ENCODE measurements around the gene ZKSCAN1.

The ZKSCAN1 gene

DNA sequence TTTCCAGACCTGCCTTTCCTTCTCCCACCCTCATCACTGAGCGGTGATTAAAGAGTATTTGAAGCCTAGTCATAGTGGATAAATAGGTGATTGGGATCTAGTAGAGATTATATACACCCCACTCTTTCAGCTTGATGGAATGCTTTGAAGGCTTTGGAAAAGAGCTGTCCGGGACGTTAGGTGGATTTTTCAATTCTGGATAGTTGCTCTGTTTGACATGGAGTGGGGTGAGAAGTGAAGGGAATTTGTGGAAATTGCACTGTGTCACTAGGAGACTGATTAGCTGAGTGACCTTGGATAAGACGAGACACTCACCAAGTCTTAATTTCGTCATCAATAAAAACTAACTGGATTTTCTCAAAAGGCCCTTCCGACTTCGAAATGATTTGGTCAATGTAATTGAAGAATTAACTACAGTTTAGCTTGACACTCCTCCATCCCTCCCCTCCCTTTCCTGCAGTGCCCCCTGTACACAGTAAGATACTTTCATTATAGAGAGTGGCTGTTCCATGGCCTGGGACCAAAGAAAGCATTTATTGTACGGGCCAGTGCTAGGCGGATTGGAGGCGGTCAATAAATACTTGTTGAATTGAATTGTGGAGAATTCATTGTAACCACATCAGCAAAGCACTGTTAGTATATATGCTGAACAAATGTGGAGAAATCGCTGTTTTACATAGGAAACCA lies 962 bp downstream of the ZKSCAN1 start:
- TF ChIP-seq, protein P1, sequence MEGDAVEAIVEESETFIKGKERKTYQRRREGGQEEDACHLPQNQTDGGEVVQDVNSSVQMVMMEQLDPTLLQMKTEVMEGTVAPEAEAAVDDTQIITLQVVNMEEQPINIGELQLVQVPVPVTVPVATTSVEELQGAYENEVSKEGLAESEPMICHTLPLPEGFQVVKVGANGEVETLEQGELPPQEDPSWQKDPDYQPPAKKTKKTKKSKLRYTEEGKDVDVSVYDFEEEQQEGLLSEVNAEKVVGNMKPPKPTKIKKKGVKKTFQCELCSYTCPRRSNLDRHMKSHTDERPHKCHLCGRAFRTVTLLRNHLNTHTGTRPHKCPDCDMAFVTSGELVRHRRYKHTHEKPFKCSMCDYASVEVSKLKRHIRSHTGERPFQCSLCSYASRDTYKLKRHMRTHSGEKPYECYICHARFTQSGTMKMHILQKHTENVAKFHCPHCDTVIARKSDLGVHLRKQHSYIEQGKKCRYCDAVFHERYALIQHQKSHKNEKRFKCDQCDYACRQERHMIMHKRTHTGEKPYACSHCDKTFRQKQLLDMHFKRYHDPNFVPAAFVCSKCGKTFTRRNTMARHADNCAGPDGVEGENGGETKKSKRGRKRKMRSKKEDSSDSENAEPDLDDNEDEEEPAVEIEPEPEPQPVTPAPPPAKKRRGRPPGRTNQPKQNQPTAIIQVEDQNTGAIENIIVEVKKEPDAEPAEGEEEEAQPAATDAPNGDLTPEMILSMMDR (IDR thresholded peaks at IDR 0.05; ENCODE audit: insufficient read depth, low read depth, low read length, missing control alignments), result no peak
- no peak for DNase-seq (ENCODE audit: low read depth)
- peak overlapping the region; percentile 68 for H3K4me3 ChIP-seq (ENCODE audit: low read depth, low read length)

DNA sequence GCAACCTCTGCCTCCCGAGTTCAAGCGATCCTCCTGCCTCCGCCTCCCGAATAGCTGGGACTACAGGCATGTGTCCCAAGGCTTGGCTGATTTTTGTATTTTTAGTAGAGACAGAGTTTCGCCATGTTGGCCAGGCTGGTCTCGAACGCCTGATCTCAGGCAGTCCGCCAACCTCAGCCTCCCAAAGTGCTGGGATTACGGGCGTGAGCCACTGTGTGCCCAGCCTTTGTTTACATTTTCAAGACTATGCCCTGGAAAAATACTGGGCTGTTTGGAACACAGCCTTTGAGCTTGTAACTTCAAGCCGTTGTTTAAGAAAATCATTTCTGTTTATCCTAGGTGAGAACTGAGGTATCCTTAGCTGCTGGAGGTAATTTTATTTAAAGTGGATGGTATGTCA lies 1.9 kb downstream of the ZKSCAN1 start:
- H3K4me3 ChIP-seq (ENCODE audit: low read depth, low read length), result no peak overlapping the region
- TF ChIP-seq, protein P1 (IDR thresholded peaks at IDR 0.05; ENCODE audit: insufficient read depth, low read depth, low read length, missing control alignments), result no peak

DNA sequence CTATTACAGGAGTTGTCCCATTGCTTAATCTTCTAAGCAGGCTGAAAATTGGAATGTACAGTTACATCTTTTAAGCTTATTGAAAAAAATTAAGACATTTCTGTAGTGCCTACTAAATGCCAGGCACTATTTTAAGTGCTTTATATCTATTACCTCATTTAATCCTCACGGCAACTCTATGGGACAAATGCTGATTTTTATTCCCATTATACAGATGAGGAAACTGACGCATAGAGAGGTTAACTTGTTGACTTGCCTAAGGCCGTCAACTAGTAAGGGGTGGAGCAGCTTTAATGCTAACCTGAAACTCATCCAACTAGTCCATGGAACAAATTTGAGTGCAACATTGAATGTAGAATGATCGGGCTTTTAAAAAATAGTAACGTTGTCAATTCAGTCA lies 2.5 kb downstream of the ZKSCAN1 start:
- no peak for DNase-seq (ENCODE audit: low read depth)
- TF ChIP-seq, protein P1 (IDR thresholded peaks at IDR 0.05; ENCODE audit: insufficient read depth, low read depth, low read length, missing control alignments), result no peak
- H3K4me3 ChIP-seq (ENCODE audit: low read depth, low read length), result no peak overlapping the region

More for the DNA sequence above, 1.9 kb downstream of the ZKSCAN1 start:
- no peak for DNase-seq (ENCODE audit: low read depth)

DNA sequence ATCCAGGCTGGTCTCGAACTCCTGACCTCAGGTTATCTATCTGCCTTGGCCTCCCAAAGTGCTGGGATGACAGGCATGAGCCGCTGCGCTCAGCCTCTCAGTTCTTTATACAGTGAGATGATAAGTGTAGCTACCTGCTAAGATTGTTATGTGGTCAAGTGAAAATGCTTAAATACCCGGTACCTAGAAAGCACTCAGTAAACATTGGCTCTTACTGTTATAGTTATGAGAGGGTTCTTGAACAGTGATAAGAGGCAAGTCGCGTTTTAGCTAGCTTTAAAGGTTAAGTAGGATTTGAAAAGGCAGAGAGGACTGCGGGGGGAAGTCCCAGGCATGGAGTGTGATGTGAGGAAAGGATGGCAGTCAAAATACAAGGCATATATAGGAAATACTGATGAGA lies 4.5 kb downstream of the ZKSCAN1 start:
- H3K4me3 ChIP-seq (ENCODE audit: low read depth, low read length), result no peak overlapping the region
- no peak for DNase-seq (ENCODE audit: low read depth)
- TF ChIP-seq, protein P1 (IDR thresholded peaks at IDR 0.05; ENCODE audit: insufficient read depth, low read depth, low read length, missing control alignments), result no peak

DNA sequence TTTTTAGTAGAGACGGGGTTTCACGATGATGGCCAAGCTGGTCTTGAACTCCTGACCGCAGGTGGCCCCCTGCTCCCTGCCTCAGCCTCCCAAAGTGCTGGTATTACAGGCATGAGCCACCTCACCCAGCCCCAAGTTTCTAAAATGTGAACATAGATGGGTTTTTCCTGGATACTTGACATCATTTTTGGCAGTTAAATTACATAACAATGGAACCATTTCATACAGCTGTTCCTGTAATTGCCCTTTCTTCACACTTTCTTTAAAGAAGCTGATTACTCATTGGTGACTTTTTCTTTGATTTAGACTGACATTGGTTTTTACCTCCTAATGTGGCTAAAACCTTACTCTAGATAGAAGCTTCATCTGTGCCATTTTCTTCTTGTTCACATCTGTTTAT lies 5.9 kb downstream of the ZKSCAN1 start:
- DNase-seq (ENCODE audit: low read depth), result no peak
- H3K4me3 ChIP-seq (ENCODE audit: low read depth, low read length), result no peak overlapping the region
- TF ChIP-seq, protein P1 (IDR thresholded peaks at IDR 0.05; ENCODE audit: insufficient read depth, low read depth, low read length, missing control alignments), result no peak

DNA sequence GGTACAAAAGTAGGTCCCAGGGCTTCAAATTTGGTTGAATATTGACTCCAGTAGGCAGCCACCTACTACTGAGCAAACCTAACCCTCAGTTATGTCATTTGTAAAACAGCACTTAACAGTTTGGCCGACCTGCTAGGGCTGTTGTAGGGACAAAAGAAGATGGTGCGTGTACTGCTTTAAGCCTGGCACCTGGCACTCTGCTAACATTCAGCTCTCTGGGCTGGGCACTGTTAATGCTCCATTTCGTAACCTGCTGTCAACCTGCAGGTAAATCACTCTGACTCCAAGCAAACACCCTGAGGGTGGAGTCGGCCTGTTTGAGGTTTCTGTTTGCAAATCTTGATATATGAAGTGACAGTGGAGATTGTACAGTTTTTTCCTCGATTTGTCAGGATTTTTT lies 7.2 kb downstream of the ZKSCAN1 start:
- TF ChIP-seq, protein P1 (IDR thresholded peaks at IDR 0.05; ENCODE audit: insufficient read depth, low read depth, low read length, missing control alignments), result no peak
- H3K4me3 ChIP-seq (ENCODE audit: low read depth, low read length), result no peak overlapping the region
- no peak for DNase-seq (ENCODE audit: low read depth)

DNA sequence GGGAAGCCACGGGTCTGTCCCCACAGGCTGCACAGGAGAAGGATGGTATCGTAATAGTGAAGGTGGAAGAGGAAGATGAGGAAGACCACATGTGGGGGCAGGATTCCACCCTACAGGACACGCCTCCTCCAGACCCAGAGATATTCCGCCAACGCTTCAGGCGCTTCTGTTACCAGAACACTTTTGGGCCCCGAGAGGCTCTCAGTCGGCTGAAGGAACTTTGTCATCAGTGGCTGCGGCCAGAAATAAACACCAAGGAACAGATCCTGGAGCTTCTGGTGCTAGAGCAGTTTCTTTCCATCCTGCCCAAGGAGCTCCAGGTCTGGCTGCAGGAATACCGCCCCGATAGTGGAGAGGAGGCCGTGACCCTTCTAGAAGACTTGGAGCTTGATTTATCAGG lies 8.1 kb downstream of the ZKSCAN1 start:
- no peak for DNase-seq (ENCODE audit: low read depth)
- no peak overlapping the region for H3K4me3 ChIP-seq (ENCODE audit: low read depth, low read length)
- TF ChIP-seq, protein P1 (IDR thresholded peaks at IDR 0.05; ENCODE audit: insufficient read depth, low read depth, low read length, missing control alignments), result no peak

Measured in GM12865 (cell line).